COLO668 (cell line): ENCODE results near the gene PSMC4.

Experiments used
- DNase-seq: peaks from one replicate; lab custom pipeline; 2025; ENCODE audit not compliant: unreplicated experiment; lab: John Stamatoyannopoulos, UW

The PSMC4 gene

DNA sequence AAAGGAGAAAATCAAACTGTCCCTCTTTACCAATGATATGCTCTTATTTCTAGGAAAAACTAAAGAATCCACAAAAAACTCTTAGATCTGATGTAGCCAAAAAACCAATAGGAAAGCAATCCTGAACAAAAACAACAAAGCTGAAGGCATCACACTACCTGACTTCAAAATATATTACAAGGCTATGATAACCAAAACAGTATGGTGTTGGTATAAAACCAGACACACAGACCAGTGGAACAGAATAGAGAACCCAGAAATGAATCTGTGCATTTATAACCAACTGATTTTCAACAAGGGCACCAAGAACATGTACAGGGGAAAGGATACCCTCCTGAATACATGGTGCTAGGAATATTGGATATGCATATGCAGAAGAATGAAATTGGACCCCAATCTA, 16.2 kb downstream of the PSMC4 start:
- DNase-seq: no peak

DNA sequence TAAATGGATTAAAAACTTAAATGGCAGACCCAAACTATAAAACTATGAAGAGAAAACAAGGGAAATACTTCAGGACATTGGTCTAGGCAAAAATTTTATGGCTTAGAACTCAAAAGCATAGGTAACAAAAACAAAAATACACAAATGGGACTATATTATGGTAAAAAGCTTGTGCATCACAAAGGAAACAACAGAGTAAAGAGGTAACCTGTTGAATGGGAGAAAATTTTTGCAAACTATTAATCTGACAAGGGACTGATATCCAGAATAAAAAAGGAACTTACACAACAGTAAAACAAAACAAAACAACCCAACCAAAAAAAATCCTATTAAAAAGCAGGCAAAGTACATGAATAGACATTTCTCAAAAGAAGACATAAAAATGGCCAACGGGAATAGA, 16.6 kb downstream of the PSMC4 start:
- DNase-seq: no peak

DNA sequence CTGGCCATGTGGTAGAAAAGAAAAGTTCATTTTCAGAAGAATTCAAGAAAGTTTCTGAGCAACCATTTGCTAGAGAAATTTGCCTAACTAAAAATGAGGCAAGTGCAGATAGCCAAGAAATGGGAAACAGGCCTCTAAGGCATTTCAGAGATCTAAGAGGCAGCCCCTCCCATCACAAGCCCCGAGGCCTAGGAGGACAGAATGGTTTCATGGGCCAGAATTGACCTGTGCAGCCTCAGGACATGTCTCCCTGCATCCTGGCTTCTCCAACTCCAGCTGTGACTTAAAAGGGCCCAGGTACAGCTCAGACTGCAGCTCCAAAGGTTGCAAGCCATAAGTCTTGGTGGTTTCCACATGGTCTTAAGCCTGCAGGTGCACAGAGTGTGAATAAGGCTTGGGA, 22.6 kb downstream of the PSMC4 start:
- no peak for DNase-seq

DNA sequence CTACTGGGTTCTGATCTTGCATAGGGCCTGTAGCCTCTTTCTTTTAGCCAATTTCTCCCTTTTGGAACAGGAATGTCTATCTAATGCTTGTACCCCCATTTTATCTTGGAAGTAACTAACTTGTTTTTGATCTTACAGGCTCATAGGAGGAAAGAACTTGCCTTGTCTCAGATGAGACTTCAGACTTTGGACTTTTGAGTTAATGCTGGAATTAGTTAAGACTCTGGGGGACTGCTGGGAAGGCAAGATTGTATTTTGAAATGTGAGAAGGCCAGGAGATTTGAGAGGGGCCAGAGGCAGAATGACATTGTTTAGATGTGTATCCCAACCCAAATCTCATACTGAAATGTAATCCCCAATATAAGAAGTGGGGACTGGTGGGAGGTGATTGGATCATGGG, 23.4 kb downstream of the PSMC4 start:
- DNase-seq: no peak

DNA sequence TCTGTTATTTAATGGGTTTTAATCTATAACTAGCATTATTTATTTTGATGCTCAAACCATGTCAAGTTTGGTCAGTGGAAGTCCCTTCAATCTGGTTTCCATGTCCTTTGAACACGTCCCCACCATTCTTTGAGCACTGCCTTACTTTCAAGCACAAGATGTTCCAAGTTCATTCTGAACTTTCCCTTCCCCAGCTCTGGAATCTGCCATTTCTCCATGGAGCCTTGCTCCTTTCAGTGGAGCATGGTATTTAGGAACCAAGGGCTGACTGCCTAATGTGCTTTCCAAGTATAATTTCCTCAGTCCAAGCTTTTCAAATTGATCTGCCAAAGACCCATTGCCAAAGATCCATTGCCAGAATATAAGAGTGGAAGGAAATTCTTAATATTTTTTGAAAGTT, 24.8 kb downstream of the PSMC4 start:
- DNase-seq: no peak

DNA sequence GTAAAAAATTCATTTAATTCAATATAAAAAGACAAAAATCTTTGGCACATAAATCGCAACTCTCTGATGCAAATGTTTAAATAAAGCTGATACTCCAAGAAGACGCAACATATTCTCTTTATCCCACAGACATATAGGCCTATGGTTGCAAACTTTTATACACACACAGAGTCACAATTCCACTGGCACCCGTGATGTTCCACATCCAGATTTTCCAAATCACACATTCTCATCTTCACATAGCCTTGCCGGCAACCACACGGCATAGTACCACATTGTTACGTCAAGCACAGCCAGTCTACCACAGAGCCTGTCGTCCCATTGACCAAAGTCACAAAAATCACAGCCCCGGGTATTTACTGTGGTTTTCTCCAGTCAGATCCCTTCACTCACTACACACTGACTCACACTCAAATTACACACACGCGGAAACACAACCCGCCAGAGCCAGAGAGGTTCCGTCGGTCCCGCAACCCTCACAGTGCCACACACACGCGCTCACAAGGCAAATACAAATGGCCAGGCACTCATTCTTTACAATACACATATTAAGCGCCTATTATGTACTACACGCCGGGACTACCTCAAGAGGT, 25.3 kb downstream of the PSMC4 start:
- peak; percentile 59 for DNase-seq

DNA sequence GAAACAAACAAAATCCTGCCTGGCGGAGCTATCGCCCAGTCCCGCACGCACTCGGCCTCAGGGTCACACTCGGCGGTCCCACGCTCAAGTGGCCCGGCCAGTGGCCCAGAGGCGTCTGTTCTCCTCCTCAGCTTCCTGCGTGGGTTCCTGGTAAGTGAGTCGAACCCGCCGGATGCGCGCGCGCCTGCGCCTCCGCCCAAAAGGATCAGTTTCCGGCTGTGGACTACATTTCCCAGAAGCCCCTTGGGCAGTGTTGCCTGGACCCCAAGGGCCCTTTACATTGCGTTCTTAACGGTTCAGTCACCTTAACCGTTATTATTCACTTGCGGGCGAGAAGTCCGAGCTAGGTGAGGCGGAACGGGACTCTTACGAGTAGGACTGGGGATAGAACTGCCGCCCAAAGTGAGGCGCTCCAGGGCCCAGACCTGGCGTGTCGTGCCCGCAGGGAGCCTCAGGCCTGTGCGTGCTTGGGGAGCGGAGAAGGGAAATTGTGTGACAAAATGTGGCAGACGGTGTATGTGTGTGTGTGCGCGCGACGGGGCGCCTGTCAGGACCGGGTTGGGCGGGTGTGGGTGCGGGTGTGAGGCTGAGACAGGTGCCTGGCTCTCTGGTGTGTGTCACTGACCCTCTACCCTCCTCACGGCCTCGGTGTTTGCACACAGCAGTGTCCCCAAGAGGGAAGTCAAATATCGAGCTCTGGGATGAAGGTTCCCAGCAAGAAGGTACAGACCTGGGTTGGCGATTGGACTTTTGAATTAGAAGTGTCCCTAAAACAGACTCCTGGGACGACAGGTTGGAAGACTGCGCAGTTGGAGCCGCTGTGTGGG, 26.1 kb downstream of the PSMC4 start, which contains the start of gene ZNF546:
Gene ZNF546, plus strand, starts transcription at position 250 of the 827 bp plus-strand sequence. CDS start 1,267 bp downstream, outside the sequence.
- peak; percentile 87 for DNase-seq

DNA sequence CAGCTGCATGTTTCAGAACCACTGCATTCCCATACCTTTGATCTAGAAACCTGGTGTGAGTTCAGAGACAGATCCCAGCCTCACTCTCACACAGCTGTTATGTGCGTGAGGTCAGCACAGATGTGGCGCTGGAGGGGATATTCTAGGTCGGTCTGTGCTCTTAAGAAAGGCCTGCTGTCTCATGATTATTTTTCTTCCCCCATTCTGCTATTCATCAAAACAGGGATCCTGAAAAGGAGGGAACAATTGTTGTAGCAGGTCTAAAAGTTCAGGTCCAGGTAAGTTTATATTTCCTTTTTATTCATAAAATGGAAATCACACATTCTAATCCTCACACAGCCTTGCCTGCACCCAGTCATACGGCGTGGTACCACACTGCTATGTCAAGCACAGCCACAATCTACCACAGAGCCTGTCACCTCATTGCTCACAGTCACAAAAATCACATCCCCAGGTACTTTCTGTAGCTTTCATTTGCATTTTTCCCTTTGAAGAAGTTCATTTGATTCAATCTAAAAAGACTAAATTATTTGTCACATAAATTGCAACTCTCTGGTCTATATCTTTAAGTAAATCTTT, 26.8 kb downstream of the PSMC4 start:
- no peak for DNase-seq

DNA sequence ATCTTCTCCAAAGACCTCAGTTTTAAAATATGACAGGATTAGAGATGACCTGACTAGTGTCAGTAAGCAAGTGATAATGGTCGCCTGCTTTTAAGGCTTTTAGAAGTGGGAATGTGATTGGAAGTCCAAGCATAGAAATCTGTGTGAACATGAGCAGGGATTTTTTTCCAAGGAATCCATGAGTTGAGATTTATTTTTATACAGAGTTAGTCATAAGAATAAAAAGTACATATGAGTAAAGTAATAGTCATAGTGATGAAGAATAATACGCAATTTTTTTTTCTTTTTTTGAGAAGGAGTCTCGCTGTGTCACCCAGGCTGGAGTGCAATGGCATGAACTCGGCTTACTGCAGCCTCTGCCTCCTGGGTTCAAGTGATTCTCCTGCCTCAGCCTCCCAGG, 27.5 kb downstream of the PSMC4 start:
- DNase-seq: no peak

DNA sequence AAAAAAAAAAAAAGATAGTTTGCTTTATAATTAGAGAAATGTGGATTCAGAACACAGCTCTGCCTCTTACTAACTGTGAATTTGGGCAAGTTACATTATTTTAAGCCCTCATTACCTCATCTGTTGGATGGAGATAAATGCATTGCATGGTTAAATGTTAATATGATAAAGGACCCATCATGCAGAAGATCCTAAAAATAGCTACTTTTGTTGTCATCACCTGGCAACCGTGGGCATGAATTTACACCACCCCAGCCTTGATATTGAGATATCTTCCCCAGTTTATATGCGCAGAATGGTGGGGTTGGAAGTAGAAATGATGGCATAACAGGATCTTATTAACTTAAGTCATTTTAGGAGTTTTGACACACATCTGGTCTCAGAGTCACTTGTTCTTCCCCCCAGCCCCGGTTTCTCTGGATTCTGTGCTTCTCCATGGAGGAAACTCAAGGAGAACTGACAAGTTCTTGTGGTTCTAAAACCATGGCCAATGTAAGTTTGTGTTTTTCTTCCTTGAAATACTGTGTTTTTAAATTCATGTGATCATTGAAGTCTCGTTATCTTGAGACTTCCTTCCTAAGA, 34.8 kb downstream of the PSMC4 start:
- no peak for DNase-seq

DNA sequence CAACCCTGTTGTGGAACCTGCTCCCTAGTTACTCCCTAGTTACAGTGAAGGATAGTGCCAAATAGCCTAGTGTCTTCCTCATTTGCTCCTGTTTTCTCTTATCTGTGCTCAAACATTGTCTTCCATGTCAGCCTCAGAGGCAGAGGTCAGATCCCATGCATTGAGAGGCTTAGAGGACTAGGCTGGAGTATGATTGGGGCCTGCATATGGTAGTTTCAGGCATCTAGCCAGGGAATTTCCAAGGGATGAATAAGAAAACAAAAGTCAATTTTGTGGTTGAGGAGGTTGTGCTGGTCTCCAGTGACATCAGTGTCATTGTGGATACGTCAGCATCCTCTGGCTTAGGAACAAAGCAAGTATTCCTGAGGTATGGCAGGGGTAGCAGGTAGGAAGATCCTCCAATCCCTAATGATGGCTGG, 35.3 kb downstream of the PSMC4 start:
- no peak for DNase-seq

DNA sequence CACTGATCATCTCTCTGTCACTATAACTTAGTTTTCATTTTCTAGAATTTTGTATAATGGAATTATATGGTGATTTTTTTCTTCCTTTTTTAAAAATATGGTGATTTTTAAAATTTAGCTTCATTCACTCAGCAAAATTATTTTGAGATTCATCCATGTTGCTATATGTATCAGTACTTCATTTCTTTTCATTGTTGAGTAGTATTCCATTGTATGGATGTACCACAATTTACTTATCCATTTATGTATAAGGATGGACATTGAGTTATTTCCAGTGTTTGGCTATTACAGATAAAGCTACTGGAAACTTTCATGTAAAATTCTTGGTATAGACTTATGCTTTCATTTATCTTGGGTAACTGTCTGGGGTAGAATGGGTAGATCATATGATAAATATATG, 38.7 kb downstream of the PSMC4 start:
- DNase-seq: no peak

DNA sequence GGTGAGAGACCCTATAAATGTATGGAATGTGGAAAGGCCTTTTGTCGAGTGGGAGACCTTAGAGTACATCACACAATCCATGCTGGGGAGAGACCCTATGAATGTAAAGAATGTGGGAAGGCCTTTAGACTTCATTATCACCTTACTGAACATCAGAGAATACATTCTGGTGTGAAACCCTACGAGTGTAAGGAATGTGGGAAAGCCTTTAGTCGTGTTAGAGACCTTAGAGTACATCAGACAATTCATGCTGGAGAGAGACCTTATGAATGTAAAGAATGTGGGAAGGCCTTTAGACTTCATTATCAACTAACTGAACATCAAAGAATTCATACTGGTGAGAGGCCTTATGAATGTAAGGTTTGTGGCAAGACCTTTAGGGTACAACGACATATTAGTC, 43.0 kb downstream of the PSMC4 start:
- DNase-seq: no peak

DNA sequence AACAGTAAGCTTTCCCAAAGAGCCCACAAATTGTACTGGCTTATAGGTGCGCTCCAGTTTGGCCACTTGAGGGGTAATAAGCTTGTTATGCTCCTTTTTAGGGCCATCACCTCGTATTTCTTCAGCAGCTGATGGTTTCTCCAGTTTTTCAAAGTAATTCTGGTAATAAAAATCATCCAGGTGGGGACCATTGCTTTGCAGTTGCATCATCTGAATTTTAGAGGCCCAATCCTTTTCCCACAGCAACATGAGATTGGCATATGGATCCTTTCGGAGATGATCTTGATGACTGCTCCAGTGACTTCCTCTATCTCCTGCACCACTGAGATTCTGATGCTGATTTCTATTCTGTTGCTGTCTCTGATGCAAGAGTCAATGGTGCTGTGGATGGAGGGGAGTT, 53.0 kb downstream of the PSMC4 start:
- DNase-seq: no peak

DNA sequence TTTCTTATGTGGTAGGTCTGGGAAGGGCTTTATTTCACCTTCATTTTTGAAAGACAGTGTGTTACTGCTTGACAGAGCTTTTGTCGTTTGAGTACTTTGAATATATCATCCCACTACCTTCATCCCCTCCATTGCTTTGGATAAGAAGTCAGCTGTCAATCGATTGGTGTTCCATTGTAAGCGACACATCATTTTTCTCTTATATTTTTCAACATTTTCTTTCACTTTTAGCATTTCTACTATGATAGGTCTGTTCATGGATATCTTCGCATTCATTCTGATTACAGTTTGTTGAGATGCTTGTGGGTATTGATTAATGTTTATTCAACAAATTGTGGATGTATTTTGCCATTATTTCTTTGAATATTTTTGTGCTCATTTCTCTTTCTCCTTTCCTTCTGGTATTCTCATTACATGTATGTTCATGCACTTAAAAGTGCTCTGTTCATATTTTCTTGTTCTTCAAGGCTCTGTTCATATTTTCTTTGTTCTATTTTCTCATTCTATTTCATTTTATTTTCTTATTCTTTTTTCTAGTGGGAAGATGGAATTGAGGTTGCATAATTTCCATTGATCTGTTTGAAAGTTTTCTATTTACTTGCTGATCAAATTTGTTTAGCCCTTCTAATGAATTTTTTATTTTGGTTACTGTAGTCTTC, 55.1 kb downstream of the PSMC4 start:
- DNase-seq: no peak

DNA sequence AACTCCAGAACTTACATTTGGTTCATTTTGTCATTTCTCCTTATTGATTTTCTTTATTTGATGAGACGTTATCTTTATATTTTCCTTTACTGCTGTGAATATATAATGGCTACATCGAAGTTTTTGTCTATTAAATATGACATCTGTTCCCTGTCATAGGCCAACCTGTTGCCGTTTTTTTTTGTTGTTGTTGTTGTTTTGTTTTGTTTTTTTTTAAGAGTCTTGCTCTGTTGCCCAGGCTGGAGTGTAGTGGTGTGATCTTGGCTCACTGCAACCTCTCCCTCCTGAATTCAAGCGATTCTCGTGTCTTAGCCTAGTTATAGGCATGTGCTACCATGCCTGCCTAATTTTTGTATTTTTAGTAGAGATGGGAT, 55.6 kb downstream of the PSMC4 start:
- no peak for DNase-seq
